ENCODE results near the gene KCNJ18. TPM values are rescaled to one million over a fixed set of nuclear protein-coding genes. Genes with fewer than 3 reads are reported as not detected.
"Not testable (repeated sequence)": the region's sequence is repeated elsewhere in the genome, so short reads cannot be mapped to it uniquely, and the experiment has no call there.

The KCNJ18 gene
- total RNA-seq, 1 donor from 2014 or later, result not detected

DNA sequence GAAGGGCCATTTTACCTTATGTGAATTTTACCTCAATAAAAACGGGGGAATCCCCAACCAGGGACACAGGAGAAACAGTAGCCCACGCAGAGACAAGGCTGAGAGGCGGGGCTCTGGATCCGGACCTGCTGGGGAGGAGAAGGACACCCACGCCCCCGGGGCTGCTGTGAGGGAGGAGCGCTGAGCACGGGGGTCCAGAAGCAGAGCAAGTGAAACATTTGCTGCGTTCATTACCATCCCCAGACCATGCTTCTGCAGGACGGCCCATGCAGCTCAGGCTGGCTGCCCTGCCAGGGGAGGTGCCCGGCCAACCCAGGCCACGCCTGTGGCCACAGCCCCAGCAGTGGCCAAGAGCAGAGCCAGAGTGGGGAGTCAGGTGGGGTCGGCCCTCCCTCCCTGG, 50.0 kb downstream of the KCNJ18 start:
- no peaks in the 10 kb centered on the region for H3K27me3 Mint-ChIP-seq
- H3K36me3 Mint-ChIP-seq, result no peaks in the 10 kb centered on the region
- no peaks in the 10 kb centered on the region for H3K4me1 Mint-ChIP-seq (ENCODE audit: unreplicated experiment)
- H3K9me3 Mint-ChIP-seq, result no peaks in the 10 kb centered on the region
- no peak overlapping the region for H3K4me3 Mint-ChIP-seq
- no peak for DNase-seq (ENCODE audit: extremely low spot score, unreplicated experiment)
- no peak overlapping the region for H3K27ac Mint-ChIP-seq
- TF ChIP-seq, protein P1, sequence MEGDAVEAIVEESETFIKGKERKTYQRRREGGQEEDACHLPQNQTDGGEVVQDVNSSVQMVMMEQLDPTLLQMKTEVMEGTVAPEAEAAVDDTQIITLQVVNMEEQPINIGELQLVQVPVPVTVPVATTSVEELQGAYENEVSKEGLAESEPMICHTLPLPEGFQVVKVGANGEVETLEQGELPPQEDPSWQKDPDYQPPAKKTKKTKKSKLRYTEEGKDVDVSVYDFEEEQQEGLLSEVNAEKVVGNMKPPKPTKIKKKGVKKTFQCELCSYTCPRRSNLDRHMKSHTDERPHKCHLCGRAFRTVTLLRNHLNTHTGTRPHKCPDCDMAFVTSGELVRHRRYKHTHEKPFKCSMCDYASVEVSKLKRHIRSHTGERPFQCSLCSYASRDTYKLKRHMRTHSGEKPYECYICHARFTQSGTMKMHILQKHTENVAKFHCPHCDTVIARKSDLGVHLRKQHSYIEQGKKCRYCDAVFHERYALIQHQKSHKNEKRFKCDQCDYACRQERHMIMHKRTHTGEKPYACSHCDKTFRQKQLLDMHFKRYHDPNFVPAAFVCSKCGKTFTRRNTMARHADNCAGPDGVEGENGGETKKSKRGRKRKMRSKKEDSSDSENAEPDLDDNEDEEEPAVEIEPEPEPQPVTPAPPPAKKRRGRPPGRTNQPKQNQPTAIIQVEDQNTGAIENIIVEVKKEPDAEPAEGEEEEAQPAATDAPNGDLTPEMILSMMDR (conservative IDR thresholded peaks at IDR 0.05), result no peak

DNA sequence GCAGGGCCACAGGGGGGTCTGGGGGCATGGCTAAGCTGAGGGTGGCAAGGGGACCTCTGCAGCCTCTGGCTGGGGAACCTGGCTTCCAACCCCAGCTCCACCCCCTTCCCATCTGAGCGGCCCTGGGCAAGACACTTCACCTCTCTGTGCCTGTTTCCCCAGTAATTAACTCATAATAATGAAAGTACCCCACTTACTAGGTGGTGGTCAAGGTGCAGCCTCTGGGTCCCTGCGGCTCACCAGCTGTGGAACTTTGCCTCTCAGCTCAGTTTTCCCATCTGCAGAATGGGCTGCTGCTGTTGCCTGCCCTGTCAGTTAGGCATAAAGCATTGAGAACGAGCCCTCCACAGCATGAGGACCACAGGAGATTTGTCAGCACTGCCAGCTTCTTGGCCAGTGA, 51.8 kb downstream of the KCNJ18 start:
- H3K36me3 Mint-ChIP-seq, result not testable (repeated sequence)

DNA sequence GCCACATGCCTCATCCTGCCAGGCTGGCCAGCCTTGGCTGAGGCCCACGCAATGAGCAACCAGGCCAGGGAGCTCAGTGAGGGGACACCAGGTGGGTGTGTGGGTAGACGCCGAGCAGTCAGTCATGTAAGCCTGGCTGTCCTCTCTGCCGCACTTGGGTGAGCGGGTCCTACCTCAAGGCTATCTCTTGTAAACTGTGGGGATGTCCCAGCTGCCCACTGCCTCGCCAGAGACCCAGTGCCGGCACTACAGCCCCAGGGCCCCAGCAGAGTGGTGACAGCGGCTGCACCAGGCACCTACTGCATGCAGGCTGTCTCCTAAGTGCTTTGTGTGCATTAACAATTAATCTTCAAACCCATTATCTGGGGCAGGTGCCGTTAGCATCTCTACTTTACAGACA, 52.3 kb downstream of the KCNJ18 start:
- not testable (repeated sequence) for H3K4me1 Mint-ChIP-seq (ENCODE audit: unreplicated experiment); H3K36me3 Mint-ChIP-seq; H3K9me3 Mint-ChIP-seq; H3K27me3 Mint-ChIP-seq; DNase-seq (ENCODE audit: extremely low spot score, unreplicated experiment); H3K27ac Mint-ChIP-seq; H3K4me3 Mint-ChIP-seq

More for the DNA sequence above, 51.8 kb downstream of the KCNJ18 start:
- not testable (repeated sequence) for H3K27ac Mint-ChIP-seq; H3K4me1 Mint-ChIP-seq (ENCODE audit: unreplicated experiment); H3K27me3 Mint-ChIP-seq; H3K4me3 Mint-ChIP-seq; H3K9me3 Mint-ChIP-seq; DNase-seq (ENCODE audit: extremely low spot score, unreplicated experiment)

DNA sequence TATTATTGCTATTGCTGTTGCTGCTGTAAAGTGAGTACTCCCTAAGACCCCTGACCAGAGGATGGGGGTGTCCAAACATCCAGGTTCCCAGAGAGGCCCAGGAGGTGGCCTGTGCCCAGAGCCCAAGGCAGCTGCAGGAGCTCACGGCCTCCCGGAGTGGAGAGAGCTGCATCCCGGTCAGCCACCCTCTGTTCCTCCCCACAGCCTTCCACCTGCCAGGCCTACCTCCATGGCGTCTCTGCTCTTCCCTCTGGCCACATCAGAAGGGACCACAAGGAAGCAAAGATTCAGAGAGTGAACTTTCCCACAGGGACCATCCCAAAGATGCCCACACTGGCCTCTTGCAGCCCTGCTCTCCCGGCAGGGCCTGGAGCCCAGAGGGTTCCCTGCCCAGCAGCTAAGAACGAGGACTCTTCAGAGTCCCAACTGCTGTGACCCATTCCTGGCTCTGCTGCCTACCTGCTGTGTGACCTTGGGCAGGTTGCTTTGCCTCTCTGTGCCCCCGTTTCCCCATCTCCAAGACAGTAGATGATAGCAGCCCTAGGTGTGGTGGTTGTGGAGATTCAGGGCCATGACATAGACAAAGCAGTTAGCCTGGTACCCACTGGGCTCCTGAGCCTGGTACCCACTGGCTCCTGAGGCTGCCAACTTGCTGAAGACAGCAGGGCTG, 53.2 kb downstream of the KCNJ18 start:
- not testable (repeated sequence) for H3K27ac Mint-ChIP-seq; DNase-seq (ENCODE audit: extremely low spot score, unreplicated experiment)

DNA sequence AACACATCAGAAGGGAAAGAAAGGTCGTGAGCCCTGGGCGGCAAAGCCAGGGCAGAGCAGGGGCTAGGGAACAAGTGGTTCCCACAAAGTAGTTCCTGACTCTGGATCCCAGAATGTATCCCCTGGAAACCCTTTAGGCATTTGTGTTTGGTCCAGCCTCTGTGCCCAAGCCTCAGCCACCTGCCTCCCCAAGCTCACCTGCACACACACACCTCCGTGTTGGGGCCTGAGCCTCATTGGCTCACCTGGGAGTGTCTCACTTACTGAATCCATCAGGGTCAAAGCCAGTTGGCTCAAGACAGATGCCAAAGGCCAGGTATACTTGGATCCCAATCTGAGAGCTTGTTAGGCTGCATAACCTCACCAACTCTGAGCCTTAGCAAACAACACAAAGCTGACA, 54.1 kb downstream of the KCNJ18 start:
- H3K36me3 Mint-ChIP-seq; DNase-seq (ENCODE audit: extremely low spot score, unreplicated experiment); H3K4me1 Mint-ChIP-seq (ENCODE audit: unreplicated experiment); H3K27ac Mint-ChIP-seq; H3K9me3 Mint-ChIP-seq; H3K27me3 Mint-ChIP-seq; H3K4me3 Mint-ChIP-seq: not testable (repeated sequence)

More for the DNA sequence above, 53.2 kb downstream of the KCNJ18 start:
- H3K9me3 Mint-ChIP-seq; H3K36me3 Mint-ChIP-seq; H3K4me3 Mint-ChIP-seq; H3K27me3 Mint-ChIP-seq; H3K4me1 Mint-ChIP-seq (ENCODE audit: unreplicated experiment): not testable (repeated sequence)

DNA sequence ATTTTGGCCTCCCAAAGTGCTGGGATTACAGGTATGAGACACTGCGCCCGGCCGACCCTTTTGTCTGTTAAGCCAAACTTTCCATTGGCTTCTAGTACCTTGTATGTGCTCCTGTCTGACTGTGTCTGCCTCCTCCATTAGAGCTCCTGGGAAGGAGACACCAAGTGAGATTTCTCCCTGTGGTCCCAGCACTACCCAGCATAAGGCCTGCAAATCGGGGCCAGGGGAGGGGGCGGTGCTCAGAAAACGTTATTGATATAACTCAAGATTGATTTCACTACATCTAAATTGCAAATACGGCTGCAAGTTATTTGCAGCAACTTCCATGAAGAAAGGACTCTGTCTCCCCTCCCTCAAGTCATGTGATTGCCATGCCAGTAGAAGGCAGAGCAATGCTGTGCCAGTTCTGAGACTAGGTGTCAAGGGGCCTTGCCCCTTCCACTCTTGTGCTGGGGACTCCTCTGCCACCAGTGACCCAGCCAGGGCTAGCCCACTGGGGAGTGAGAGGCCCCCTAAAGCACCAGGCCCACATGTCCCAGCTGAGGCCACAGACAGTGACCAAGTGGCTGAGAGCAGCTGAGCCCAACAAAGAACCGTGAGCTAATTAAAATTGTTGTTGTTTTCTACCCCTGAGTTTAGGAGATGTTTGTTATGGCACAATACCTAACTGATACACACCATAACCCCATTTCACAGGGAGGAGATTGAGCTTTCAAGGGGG, 55.0 kb downstream of the KCNJ18 start:
- not testable (repeated sequence) for H3K4me3 Mint-ChIP-seq; DNase-seq (ENCODE audit: extremely low spot score, unreplicated experiment); H3K9me3 Mint-ChIP-seq; H3K27me3 Mint-ChIP-seq; H3K36me3 Mint-ChIP-seq; H3K4me1 Mint-ChIP-seq (ENCODE audit: unreplicated experiment); H3K27ac Mint-ChIP-seq

DNA sequence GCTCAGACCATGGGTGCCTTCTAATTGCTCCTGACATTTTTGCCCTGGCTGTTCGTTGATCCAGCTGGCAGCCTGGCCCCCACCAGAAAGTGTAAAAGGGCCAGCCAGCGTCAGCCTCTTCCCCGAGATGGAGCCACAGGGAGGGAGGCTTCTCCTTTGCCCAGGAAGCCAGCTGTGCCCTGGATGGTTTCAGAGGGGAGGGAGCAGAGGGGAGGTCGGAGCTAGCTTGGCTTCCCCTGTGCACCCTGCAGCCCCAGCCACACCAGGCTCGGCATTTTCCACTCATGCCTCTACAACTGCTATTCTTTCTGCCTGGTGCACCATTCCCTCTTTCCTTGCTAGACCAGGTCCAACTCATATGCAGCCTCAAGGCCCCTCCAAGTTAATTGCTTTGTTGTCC, 56.4 kb downstream of the KCNJ18 start:
- H3K4me3 Mint-ChIP-seq; H3K27ac Mint-ChIP-seq; H3K27me3 Mint-ChIP-seq; H3K4me1 Mint-ChIP-seq (ENCODE audit: unreplicated experiment); H3K36me3 Mint-ChIP-seq; DNase-seq (ENCODE audit: extremely low spot score, unreplicated experiment); H3K9me3 Mint-ChIP-seq: not testable (repeated sequence)

DNA sequence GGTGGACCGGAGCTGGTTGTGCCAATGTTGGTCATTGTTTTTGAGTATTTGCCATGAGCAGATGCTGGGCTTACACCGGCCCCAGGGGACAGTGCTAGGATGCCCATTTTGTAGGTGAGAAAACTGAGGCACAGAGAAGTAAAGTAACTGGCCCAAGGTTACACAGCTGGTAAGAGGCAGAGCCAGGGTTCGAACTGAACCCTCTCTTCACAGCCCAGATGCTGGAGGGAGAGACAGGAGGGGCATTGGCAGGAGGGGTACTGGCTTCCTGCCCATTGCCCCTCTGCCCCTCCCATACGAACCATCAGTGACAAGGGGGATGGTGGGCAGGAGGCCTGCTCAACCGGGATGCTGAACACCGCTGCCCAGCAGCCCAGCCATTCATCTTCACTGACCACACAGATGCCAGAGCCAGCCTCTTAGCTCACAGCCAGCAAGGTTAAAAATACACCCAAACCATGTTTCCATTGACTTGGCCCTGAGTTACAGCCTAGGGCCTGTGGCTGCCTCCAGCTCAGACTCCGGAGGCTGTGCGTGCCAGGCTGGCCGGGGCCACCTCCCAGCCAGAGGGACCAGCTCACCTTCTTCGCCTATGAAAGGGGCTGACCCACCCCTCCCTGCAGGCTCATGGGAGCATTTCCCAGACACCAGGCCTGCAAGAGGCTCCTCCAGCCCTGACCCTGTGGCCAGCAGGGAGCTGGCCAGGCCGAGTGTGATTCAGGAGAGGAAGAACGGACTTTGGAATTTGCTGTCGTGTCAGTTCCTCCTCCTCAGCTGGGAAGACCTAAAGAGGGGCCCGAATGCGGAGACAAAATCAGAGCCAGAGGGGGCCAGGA, 57.6 kb downstream of the KCNJ18 start:
- not testable (repeated sequence) for H3K4me1 Mint-ChIP-seq (ENCODE audit: unreplicated experiment); H3K36me3 Mint-ChIP-seq; H3K9me3 Mint-ChIP-seq; H3K27ac Mint-ChIP-seq; H3K4me3 Mint-ChIP-seq; DNase-seq (ENCODE audit: extremely low spot score, unreplicated experiment); H3K27me3 Mint-ChIP-seq

DNA sequence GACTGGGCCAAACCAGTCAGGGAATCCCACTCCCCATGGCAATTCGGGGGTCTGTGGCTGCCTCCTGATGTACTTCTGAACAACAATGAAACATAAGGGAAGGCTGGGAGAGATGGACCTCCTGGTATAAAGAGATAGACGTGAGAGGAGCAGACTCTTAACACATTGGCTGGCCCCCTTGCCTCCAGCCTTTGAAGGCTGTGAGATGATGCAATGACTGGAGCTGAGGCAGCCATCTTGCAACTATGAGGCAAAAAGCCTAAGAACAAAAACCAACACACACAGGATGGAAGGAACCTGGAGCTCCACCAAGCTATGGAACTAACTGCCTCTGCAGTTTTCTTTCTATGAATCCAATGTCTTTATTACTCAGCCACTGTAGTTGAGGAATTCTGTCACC, 58.8 kb downstream of the KCNJ18 start:
- not testable (repeated sequence) for H3K4me3 Mint-ChIP-seq; H3K9me3 Mint-ChIP-seq; H3K27me3 Mint-ChIP-seq; H3K27ac Mint-ChIP-seq; DNase-seq (ENCODE audit: extremely low spot score, unreplicated experiment); H3K4me1 Mint-ChIP-seq (ENCODE audit: unreplicated experiment); H3K36me3 Mint-ChIP-seq

All from type B pancreatic cell (in vitro differentiated cells).